ENCODE measurements around the gene PHF11. TPM values are rescaled to one million over a fixed set of nuclear protein-coding genes. Genes with fewer than 3 reads are reported as not detected.
A peak's percentile ranks its signal among the peaks of the same experiment; 100 is the strongest.

Gene PHF11
- total and polyA plus RNA-seq, 2 experiments from 2014 or later, result 7.4 to 13.5 TPM

DNA sequence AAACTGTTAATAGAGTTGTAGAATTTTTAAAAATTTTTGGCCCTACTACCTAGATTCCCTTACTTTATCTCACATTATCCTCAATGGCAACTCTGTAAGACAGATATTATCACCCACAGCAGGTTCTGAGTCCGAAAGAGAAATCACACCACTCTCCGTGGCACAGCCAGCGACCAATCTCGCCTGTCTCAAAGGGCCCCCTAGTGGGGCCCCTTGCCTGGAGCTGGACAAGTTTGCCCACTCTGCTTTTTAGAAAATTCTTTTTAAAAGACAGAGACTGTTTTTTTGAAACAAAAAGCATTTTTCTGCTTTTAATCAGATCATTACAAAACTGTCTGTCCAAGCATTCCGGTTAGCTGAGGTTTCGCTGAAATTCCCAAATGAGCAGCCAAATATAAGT, 21.7 kb downstream of the PHF11 start:
- Histone ChIP-seq H3K4me3 (no peak overlapping the region), H3K27me3 (ENCODE audit: insufficient read depth) (no peaks in the 10 kb centered on the region), H3K9me2 (ENCODE audit: insufficient read depth) (no peaks in the 10 kb centered on the region), H2AFZ (no peak overlapping the region), H3K79me2 (replicated peaks; ENCODE audit: insufficient read depth) (no peaks in the 10 kb centered on the region), H4K20me1 (replicated peaks; ENCODE audit: insufficient read depth) (no peaks in the 10 kb centered on the region; the same call in 1 of the 2 replicates), H3K4me1 (ENCODE audit: insufficient read depth) (peaks cover 4% of the 10 kb centered on the region; the same call in 1 of the 2 replicates), H3K4me2 (no peak overlapping the region), H3K27ac (ENCODE audit: low read depth) (no peak overlapping the region), H3K36me3 (ENCODE audit: insufficient read depth) (no peaks in the 10 kb centered on the region), H3F3A (replicated peaks; ENCODE audit: low read depth) (no peaks in the 10 kb centered on the region)
- H3K27ac Mint-ChIP-seq, result no peak overlapping the region
- no peaks in the 10 kb centered on the region for H3K9me3 Mint-ChIP-seq
- peak; percentile 36 for DNase-seq (ENCODE audit: low spot score)
- H3K36me3 Mint-ChIP-seq (ENCODE audit: low read depth), result no peaks in the 10 kb centered on the region
- peaks cover 5% of the 10 kb centered on the region; the same call in 1 of the 3 replicates for H3K4me1 Mint-ChIP-seq
- TF ChIP-seq, protein P1, sequence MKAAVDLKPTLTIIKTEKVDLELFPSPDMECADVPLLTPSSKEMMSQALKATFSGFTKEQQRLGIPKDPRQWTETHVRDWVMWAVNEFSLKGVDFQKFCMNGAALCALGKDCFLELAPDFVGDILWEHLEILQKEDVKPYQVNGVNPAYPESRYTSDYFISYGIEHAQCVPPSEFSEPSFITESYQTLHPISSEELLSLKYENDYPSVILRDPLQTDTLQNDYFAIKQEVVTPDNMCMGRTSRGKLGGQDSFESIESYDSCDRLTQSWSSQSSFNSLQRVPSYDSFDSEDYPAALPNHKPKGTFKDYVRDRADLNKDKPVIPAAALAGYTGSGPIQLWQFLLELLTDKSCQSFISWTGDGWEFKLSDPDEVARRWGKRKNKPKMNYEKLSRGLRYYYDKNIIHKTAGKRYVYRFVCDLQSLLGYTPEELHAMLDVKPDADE (IDR thresholded peaks at IDR 0.05), result no peak
- TF ChIP-seq, protein P2, sequence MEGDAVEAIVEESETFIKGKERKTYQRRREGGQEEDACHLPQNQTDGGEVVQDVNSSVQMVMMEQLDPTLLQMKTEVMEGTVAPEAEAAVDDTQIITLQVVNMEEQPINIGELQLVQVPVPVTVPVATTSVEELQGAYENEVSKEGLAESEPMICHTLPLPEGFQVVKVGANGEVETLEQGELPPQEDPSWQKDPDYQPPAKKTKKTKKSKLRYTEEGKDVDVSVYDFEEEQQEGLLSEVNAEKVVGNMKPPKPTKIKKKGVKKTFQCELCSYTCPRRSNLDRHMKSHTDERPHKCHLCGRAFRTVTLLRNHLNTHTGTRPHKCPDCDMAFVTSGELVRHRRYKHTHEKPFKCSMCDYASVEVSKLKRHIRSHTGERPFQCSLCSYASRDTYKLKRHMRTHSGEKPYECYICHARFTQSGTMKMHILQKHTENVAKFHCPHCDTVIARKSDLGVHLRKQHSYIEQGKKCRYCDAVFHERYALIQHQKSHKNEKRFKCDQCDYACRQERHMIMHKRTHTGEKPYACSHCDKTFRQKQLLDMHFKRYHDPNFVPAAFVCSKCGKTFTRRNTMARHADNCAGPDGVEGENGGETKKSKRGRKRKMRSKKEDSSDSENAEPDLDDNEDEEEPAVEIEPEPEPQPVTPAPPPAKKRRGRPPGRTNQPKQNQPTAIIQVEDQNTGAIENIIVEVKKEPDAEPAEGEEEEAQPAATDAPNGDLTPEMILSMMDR (conservative IDR thresholded peaks at IDR 0.05; ENCODE audit: low read depth in 2 of 2), result peak; percentile 47 to 59
- no peak for TF ChIP-seq NANOG (IDR thresholded peaks at IDR 0.05; ENCODE audit: borderline replicate concordance)
- ATAC-seq, result peak; percentile 66
- H3K4me3 Mint-ChIP-seq, result no peak overlapping the region
- no peaks in the 10 kb centered on the region for H3K27me3 Mint-ChIP-seq (ENCODE audit: insufficient read depth, low read depth, poor library complexity)

DNA sequence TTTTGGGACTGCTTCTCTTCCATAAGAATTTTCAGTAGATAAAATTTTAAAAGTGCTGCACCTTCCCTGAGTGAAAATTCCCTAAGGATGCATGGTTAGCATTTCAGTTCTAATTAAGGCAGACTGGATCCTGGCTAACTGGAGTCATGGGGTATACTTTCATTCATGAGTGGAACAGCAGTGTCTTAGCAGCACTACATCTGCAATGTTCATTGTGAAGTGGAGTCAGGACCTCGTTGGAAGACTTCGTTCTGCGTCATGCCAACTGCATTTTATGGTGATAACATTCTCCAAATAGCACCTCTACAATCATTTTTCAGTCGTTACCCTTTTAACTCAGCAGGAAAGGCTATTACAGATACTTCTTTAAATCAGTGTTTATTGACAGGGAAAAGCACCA, 25.5 kb downstream of the PHF11 start:
- H3K4me1 ChIP-seq (ENCODE audit: insufficient read depth), result peaks cover 4% of the 10 kb centered on the region; the same call in 1 of the 2 replicates
- H3K79me2 ChIP-seq (replicated peaks; ENCODE audit: insufficient read depth), result no peaks in the 10 kb centered on the region
- Mint-ChIP-seq H3K36me3 (ENCODE audit: low read depth) (no peaks in the 10 kb centered on the region), H3K9me3 (no peaks in the 10 kb centered on the region), H3K27me3 (ENCODE audit: insufficient read depth, low read depth, poor library complexity) (peaks cover 1% of the 10 kb centered on the region), H3K4me3 (no peak overlapping the region), H3K4me1 (peaks cover 5% of the 10 kb centered on the region; the same call in 1 of the 3 replicates), H3K27ac (no peak overlapping the region)
- no peaks in the 10 kb centered on the region for H3K36me3 ChIP-seq (ENCODE audit: insufficient read depth)
- H3K27ac ChIP-seq (ENCODE audit: low read depth), result no peak overlapping the region
- no peak overlapping the region for H2AFZ ChIP-seq
- ATAC-seq, result no peak
- TF ChIP-seq EZH2phosphoT487 (IDR thresholded peaks at IDR 0.05; ENCODE audit: unreplicated experiment), result no peak
- TF ChIP-seq ZNF114 (CRISPR knock-in tag; IDR thresholded peaks at IDR 0.05), result no peak
- TF ChIP-seq NANOG (IDR thresholded peaks at IDR 0.05; ENCODE audit: borderline replicate concordance), result no peak
- H3K27me3 ChIP-seq (ENCODE audit: insufficient read depth), result no peaks in the 10 kb centered on the region
- no peaks in the 10 kb centered on the region for H3K9me2 ChIP-seq (ENCODE audit: insufficient read depth)
- no peaks in the 10 kb centered on the region for H3F3A ChIP-seq (replicated peaks; ENCODE audit: low read depth)
- H3K4me2 ChIP-seq, result no peak overlapping the region
- H4K20me1 ChIP-seq (replicated peaks; ENCODE audit: insufficient read depth), result no peaks in the 10 kb centered on the region; the same call in 1 of the 2 replicates
- DNase-seq (ENCODE audit: low spot score), result no peak
- no peak overlapping the region for H3K4me3 ChIP-seq

DNA sequence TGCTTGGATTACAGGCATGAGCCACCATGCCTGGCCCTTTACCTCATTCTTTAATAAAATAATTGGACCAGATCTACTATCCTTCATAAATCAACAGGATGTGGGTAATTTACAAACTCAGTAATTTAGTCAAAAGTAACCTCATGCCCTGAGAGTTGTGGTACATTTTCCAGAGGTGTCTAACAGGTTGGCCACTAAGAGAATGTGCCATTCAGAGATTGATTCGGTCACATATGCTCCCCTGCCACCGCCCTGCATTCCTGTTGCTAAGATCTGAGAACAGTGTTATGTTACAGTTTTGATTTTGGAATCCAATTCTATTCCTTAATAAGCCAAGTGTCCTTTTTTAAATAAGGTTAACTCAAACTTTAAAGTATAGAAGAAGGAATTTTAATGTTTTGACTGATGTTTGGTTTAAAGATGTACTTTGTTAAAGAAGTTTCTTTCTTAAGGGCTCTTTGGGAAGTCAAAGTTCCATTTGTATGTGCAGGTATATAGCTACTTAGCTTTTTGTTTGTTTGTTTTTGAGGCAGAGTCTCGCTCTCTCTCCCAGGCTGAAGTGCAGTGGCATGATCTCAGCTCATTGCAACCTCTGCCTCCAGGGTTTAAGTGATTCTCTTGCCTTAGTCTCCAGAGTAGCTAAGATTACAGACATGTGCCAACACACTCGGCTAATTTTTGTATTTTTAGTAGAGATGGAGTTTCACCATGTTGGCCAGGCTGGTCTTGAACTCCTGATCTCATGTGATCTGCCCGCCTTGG, 29.2 kb downstream of the PHF11 start:
- no peak overlapping the region for H3K27ac Mint-ChIP-seq
- H3K36me3 ChIP-seq (ENCODE audit: insufficient read depth), result no peaks in the 10 kb centered on the region
- no peak for ATAC-seq
- no peak overlapping the region for H3K4me3 ChIP-seq
- no peaks in the 10 kb centered on the region for H3K36me3 Mint-ChIP-seq (ENCODE audit: low read depth)
- no peak overlapping the region for H3K4me3 Mint-ChIP-seq
- no peak overlapping the region for H2AFZ ChIP-seq
- no peaks in the 10 kb centered on the region for H3K4me1 Mint-ChIP-seq
- H3F3A ChIP-seq (replicated peaks; ENCODE audit: low read depth), result no peaks in the 10 kb centered on the region
- H3K4me2 ChIP-seq, result no peak overlapping the region
- DNase-seq (ENCODE audit: low spot score), result no peak
- H3K9me2 ChIP-seq (ENCODE audit: insufficient read depth), result no peaks in the 10 kb centered on the region
- no peaks in the 10 kb centered on the region for H3K9me3 Mint-ChIP-seq
- H3K4me1 ChIP-seq (ENCODE audit: insufficient read depth), result no peaks in the 10 kb centered on the region
- no peaks in the 10 kb centered on the region for H3K79me2 ChIP-seq (replicated peaks; ENCODE audit: insufficient read depth)
- no peak overlapping the region for H3K27ac ChIP-seq (ENCODE audit: low read depth)
- no peaks in the 10 kb centered on the region for H3K27me3 ChIP-seq (ENCODE audit: insufficient read depth)
- H4K20me1 ChIP-seq (replicated peaks; ENCODE audit: insufficient read depth), result no peaks in the 10 kb centered on the region; the same call in 1 of the 2 replicates
- peaks cover 1% of the 10 kb centered on the region for H3K27me3 Mint-ChIP-seq (ENCODE audit: insufficient read depth, low read depth, poor library complexity)
- TF ChIP-seq EZH2phosphoT487 (IDR thresholded peaks at IDR 0.05; ENCODE audit: unreplicated experiment) (no peak), ZNF331 (CRISPR knock-in tag; IDR thresholded peaks at IDR 0.05; ENCODE audit: low read depth) (no peak), JUNB (IDR thresholded peaks at IDR 0.05; ENCODE audit: unreplicated experiment) (no peak), POLR2AphosphoS5 (IDR thresholded peaks at IDR 0.05; ENCODE audit: low read depth) (no peak)
- TF ChIP-seq, protein P1 (IDR thresholded peaks at IDR 0.05), result no peak

Data from GM23338 (cell line).